DMS 273 treated with DMSO at 0.1 percent for 48 hours (cell line): ENCODE results near the gene DCAF16.
A peak's percentile ranks its signal among the peaks of the same experiment; 100 is the strongest.
"Not testable (repeated sequence)": the region's sequence is repeated elsewhere in the genome, so short reads cannot be mapped to it uniquely, and the experiment has no call there.

ENCODE experiments used
- DNase-seq: peaks from one replicate; lab custom pipeline; 2025; lab: John Stamatoyannopoulos, UW

The DCAF16 gene

DNA sequence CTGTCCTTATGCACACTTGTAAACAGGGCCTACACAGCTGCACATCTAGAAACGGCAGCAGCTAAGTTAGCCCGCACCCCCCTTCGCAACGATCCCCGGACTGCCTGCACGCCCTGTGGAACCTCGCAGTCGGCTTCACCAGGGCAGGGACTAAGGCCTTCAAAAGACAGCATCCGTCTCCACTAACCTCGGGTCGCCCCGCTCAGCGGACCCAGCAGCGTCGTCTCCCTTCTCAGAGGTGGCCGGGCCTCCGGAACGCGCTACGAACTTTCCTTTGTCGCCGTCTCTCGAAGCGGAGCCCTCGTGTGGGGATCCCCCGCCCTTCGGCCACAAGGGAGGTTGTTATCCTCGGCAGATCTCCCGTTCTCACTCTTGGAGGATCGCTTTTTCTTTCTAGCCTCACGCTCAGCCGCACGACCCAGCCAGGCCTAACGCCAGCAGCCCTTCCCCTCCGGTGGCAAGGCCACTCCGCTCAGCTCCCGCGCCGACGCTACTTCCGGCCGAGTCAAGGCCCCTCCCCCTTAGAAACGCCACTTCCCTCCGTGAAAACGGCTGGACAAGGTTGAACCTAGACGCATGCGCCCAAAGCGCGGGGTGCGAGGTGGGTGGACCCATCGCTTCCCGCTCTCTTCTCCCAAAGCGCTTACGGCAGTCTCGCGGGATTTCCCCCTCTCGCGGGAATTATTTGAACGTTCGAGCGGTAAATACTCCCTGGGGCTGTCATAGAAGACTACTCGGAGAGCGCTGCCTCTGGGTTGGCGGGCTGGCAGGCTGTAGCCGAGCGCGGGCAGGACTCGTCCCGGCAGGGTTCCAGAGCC, at the start of gene DCAF16, which contains the start of gene NCAPG:
Gene DCAF16, minus strand, starts transcription at position 498 of the 818 bp plus-strand sequence. CDS start 6,616 bp downstream, outside the sequence.
Gene NCAPG, plus strand, starts transcription at position 720 of the 818 bp plus-strand sequence. CDS start 99 bp downstream, outside the sequence.
- DNase-seq: peak; percentile 93

DNA sequence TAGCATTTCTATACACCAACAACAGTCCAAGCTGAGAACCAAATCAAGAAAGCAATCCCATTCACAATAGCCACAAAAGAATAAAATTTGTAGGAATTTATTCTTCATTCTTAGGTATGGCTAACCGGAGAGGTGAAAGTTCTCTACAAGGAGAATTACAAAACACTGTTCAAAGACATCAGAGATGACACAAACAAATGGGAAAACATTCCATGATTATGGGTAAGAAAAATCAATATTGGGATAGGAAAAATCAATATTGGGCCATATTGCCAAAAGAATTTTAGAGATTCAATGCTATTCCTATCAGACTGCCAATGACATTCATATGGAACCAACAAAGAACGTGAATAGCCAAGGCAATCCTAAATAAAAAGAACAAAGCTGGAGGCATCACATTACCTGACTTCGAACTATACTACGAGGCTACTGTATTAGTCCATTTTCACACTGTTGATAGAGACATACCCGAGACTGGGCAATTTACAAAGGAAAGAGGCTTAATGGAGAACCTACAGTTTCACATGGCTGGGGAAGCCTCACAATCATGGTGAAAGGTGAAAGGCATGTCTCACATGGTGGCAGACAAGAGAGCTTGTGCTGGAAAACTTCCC, 49.3 kb upstream of the DCAF16 start:
- DNase-seq: no peak

- DNase-seq: no peak
These were observed 43.5 kb upstream of the DCAF16 start for GRCh38 chr4:17854036-17854435.

GRCh38 chr4:17851959-17852358, 41.4 kb upstream of the DCAF16 start:
- DNase-seq: no peak

DNA sequence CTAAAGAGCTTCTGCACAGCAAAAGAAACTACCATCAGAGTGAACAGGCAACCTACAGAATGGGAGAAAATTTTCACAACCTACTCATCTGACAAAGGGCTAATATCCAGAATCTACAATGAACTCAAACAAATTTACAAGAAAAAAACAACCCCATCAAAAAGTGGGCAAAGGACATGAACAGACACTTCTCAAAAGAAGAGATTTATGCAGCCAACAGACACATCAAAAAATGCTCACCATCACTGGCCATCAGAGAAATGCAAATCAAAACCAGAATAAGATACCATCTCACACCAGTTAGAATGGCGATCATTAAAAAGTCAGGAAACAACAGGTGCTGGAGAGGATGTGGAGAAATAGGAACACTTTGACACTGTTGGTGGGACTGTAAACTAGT, 39.7 kb upstream of the DCAF16 start:
- not testable (repeated sequence) for DNase-seq

GRCh38 chr4:17846266-17846665, 35.7 kb upstream of the DCAF16 start:
- DNase-seq: no peak

DNA sequence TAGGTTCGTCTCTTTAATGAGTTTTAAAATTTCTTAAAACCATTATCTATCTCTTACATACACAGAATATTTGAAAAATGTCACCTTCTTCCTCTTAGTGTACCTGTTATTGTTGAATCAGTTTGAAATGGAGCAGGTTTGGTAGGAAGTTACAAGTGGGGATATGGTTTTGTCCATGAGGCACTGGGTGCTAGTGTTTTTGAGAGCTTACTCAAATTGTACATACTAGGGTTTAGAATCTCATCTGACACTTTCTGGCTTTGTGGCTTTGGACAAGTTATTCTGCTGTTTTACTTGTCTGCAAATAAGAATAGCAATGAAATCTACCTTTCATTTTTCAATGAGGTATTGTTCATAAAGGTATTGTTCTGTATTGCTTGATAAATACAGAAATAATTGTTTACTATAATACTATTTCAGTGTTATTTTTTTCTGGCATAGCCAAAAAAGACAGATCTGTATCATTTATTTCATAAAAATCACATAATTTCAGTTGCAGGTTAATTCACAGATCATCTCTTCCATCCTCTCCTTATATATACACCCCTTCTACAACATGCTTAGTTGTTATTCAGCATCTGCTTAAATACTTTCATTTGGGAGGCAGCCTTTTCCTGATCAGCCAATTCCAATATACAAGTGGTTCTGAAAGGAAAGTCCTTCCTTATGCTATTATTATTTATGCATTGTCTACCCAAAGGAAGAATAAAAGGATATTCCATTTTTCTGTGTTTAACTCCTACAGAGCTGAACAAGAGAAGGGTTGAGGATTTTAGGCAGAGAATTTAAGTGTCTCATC, 13.5 kb upstream of the DCAF16 start:
- no peak for DNase-seq

GRCh38 chr4:17817027-17817426, 6.5 kb upstream of the DCAF16 start:
- no peak for DNase-seq

DNA sequence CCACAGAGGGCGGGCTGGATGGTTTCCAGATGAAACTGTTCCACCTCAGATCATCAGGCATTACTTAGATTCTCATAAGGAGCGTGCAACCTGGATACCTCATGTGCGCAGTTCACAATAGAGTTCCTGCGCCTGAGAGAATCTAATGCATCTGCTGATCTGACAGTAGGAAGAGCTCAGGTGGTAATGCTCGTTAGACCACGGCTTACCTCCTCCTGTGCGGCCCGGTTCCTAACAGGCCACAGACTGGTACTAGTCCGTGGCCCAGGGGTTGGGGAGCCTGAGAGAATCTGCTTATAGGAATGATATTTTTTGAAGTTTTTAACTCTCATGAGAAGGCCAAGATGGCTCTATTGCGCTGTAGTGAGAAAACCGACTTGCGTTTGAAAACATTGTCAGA, 5.6 kb upstream of the DCAF16 start:
- DNase-seq: no peak

GRCh38 chr4:17814140-17814539, 3.6 kb upstream of the DCAF16 start:
- DNase-seq: no peak

DNA sequence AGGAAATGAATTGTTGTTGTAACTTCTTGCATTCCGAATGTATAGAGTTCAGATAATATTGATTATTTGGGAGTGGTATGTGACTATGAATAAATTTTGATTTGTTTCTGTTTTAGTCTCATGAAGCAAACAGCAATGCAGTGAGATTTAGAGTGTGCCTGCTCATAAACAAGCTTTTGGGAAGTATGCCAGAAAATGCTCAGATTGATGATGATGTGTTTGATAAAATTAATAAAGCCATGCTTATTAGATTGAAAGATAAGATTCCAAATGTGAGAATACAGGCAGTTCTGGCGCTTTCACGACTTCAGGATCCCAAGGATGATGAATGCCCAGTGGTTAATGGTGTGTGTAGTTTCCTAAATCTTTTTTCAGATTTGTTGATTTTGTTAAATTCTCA, 2.2 kb upstream of the DCAF16 start:
- no peak for DNase-seq

DNA sequence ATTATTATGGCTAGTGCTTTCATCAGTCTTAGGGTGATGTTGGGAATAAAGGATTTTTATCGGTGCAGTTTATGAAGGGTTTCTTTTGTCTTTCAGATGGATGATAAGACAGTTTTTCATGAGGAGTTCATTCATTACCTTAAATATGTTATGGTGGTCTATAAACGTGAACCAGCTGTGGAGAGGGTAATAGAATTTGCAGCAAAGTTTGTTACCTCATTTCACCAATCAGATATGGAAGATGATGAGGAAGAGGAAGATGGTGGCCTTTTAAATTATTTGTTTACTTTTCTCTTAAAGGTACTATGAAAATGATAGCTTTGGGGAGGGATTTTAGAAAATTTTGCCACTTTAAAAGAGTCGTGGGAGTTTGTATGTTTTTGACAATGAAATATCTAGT, 1.6 kb upstream of the DCAF16 start:
- DNase-seq: no peak

DNA sequence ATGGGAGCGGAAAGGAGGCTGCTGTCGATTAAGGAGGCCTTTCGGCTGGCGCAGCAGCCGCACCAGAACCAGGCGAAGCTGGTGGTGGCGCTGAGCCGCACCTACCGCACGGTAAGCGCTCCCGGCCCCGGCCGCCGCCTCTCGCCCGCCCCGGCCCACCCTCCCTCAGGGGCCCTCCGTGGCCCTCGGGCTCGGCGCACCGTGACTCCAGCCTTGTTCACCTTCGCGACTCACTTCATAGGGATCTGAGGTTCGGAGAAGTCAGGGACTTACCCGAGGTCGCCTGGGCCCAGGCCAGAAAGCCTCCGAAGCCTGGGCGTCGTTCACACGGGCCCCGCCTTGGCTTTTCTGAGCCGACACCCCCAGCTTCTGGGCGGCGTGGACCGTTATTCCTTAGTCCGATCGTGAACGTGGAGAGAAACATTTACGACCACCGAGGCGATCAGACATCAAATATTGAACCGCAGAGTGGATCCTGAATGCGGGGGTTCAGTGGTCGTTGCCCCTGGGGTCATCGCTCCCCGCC, 584 bp upstream of the DCAF16 start:
- no peak for DNase-seq

DNA sequence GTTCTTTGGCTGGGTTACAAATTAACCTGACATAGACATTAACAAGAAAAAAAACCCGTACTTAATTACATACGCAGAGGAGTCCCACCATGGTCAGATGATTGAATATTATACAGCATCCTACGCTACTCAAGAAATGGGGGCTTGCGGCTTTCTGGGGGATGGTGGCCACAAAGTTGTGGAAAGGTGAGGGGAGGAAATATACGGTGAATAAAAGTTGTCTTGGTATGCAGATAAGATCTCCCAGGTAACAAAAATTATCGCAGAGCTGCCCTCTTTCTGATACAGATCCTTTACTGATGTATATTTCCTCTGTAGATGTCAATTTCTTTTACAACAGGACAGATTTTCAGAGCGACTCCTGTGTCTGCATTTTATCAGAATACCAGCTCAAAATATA, 890 bp downstream of the DCAF16 start:
- DNase-seq: no peak

GRCh38 chr4:17807446-17807845, 3.1 kb downstream of the DCAF16 start:
- no peak for DNase-seq

DNA sequence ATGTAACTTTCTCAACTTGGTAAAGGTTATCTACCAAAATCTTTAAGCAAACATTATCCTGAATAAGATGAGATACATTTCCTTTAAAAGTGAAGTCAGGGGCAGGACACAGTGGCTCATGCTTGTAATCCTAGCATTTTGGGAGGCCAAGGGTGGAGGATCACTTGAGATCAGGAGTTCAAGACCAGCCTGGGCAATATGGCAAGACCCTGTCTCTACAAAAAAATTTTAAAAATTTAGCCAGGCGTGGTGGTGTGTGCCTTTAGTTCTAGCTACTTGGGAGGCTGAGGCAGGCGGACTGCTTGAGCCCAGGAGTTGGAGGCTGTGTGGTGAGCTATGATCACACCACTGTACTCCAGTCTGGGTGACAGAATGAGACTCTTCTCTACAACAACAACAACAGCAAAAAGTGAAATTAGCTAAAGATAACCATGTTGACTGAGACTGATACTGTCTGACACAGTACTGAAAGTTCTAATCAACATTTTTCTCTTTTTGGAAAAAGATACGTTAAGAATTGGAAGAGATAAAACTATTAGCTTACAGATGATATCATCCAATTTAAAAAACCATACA, 4.9 kb downstream of the DCAF16 start:
- no peak for DNase-seq

DNA sequence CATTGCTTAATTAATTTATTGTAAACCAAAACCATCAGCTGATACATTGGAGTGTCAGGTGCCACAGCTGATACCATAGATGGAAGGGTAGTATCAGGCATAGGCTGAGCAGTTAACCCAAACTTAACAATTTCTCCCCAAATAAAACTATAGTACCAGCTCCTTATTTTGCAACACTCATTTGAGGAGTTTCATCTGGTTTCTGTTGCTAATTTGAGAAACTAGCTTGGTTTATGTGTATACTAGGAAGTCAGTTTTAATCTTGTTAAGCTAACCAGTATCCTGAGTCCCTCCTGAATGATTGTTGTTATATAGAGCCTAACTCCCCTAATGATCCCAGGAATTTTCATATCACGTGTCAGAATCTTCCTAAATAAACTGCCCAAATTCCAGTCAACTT, 12.7 kb downstream of the DCAF16 start:
- DNase-seq: no peak

DNA sequence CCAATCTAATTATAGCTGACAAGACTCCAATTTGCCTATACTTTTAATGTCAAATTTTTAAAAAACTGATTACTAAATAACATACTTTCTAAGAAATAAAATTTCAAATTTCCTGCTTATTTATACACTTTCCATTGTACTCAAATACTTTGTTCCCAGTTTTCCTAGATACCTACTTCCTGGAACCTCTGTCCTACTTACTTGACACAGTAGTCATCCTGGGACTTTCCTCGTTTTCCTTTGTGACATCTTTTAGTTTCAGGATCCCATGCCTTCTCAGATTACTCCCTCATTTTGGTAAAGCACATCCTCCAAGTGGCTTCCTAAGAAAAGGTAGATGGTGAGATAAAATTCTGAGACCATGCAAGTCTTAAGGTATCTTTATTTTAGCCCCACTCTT, 15.8 kb downstream of the DCAF16 start:
- DNase-seq: no peak

DNA sequence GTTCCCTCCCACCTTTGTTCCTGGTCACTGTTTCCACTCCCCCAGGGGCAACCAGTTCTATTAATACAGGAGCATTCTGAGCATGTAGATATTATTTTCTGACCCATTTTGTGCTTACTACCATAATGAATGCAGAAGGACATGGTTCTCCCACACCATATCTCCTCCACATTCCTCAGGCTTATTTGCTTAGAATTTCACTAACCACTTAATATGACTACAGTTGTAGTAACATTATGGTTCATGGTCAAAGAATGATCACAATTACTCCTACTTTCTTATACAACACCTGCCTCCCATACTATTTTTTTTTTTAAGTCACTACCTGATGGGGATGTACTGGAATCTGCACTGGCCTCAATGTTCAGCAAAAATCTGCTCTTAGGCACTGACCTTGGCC, 21.6 kb downstream of the DCAF16 start:
- DNase-seq: no peak

DNA sequence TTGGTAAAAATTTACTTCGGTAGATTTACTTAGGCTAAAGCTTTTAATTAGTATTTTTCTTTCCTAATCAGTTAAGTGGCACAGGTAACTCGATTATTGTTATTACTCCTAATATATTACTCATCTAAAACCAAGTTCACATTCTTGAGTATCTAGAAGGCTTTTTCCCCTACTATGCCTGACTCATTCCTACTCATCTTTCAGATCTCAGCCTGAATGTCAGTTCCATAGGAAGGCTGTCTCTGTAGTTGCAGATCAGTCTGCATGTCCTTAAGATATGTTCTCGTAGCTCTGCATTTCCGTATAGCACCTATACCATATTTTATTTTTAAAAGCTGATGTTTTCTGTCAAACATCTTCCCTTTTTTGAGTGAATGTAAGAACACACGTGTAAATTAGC, 23.2 kb downstream of the DCAF16 start:
- DNase-seq: no peak

GRCh38 chr4:17786567-17786966, 24.0 kb downstream of the DCAF16 start:
- DNase-seq: no peak

- peak; percentile 31 for DNase-seq
These were observed 24.7 kb downstream of the DCAF16 start for GRCh38 chr4:17785858-17786257.
